ENCODE data around the gene VWA8.

DNA sequence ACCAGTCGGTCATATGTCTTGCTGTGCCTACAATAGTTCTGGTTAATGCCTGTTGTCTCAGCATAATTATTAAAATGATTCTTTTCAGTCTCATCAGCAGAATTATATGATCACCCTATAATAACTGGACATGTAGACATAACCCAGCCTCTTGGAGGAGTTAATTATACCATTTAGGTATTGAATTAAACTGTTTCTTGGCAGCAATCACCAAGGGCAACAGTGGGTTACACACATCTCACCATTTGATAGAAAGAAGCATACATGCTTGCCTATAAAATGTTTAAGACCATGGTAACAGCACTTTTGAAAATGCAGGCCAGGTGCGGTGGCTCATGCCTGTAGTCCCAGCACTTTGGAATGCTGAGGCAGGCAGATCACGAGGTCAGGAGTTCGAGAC lies 318.9 kb downstream of the VWA8 start:
- TF ChIP-seq EGR1 (IDR thresholded peaks at IDR 0.05; ENCODE audit: low read depth in 2 of 2) = no peak
- no peak for TF ChIP-seq CTCF (IDR thresholded peaks at IDR 0.05; ENCODE audit: low read depth, low read length, missing input control)
- TF ChIP-seq RAD21 (IDR thresholded peaks at IDR 0.05) = no peak
- no peak for TF ChIP-seq JUND (IDR thresholded peaks at IDR 0.05)
- TF ChIP-seq TAF1 (conservative IDR thresholded peaks at IDR 0.05) = no peak
- no peak for TF ChIP-seq ATF3 (IDR thresholded peaks at IDR 0.05)
- TF ChIP-seq GABPA (IDR thresholded peaks at IDR 0.05 in 1 of 2, conservative IDR thresholded peaks at IDR 0.05 in 1 of 2) = no peak
- no peak for TF ChIP-seq REST (IDR thresholded peaks at IDR 0.05)
- TF ChIP-seq HNF4G (IDR thresholded peaks at IDR 0.05) = no peak
- no peak for TF ChIP-seq YY1 (IDR thresholded peaks at IDR 0.05)
- TF ChIP-seq RXRA (IDR thresholded peaks at IDR 0.05) = no peak
- TF ChIP-seq HNF4A (conservative IDR thresholded peaks at IDR 0.05) = no peak
